ENCODE results near the gene THBS3.
"Not testable (repeated sequence)": the region's sequence is repeated elsewhere in the genome, so short reads cannot be mapped to it uniquely, and the experiment has no call there.

Gene THBS3

DNA sequence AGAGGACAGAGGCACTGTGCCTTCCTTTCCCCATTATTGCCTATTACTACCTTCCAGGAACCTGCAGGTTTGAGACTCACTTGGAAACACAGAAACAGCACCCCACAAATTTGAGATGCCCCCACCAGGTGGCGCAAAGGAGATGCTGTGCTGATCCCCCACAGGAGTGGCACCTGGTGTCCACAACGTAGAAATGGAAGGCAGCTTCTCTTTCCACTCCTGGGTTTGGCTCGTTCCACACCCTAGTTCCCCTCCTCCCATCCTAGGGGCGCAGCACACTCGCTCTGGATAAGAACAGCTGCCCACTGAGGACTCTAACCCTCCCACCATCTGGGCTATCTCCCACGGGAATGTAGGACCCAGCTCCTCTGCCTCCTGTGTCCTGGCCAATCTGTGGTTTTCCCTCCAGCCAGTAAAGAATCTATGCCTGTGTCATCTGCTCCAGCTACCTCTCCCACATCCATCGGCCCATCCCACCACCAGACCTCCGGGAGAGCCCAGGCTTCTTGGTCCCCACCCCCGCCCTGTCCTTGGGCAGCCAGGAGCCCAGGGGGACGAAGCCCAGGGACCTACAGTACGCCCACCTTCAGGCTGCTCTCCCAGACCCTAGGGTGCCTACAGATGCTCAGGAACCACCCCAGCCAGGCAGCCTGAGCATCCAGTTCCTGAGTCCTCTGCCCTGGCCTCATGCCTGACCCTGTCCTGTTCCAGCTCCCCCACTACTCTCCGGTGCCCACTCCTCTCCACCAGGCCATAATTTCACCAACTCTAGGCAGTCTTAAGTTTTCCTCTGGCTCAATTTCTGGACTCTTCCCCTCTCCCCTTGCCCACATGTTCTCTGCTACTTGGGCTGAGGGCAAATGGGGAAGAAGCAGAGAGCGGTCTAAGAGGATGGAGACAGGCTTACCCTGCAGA is 549 bp downstream of the THBS3 start:
- peak; percentile 91 for DNase-seq

GRCh38 chr1:155205969-155206593 is 1.6 kb downstream of the THBS3 start:
- DNase-seq: no peak

DNA sequence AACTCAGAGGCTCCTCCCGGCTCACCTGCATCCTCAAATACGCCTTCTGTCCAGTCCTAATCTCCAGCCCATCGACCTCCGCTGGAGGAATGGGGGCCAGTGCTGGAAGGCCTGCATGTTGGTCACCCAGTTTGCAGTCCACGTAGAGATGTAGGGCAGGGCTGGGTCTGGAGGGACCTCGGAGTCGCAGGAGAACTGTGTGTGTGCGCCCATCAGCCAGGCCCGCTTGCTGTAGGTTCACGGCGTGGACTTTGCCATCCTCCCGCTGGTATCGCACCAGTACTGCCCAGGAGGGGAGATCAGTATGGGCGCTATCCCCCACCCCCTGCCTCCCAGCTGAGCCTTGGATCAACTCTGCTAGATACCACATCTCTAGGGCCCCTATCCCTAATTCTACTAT is 2.7 kb downstream of the THBS3 start:
- no peak for DNase-seq

DNA sequence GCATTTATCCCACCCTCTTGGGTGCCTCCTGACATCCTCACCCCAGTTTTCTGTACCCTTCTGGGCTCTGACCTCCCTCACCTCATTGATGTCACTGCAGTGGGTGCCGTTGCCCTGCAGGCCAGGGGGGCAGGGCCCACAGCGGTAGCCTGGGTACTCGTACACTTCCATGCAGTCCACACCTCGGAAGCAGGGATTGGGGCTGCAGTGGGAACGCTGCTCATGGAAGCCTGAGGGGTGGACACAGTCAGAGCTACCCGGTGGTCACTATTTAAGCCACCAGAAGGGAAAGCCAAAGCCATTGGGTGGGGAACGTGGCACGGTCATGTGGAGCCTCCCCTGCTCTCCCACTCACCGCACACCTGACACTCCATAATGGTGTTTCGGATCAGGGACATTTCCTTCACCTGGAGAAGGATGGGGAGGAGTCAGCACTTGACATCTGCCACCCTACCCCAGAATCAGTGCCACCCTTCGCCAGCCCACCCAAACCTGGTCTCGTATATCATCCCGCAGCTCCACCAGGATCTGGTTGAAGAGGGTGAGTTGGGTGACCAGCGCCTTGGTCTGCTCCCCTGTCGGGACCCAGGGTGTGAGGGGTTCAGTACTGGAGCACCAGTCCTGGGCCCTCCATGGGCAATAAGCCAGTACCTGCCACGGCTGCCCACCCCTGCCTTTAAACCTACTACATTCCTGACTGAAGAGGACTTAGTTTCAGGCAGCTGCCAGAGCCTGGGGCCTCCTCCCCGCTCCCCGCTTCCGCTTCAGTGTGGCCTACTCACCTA is 4.8 kb downstream of the THBS3 start:
- DNase-seq: no peak

DNA sequence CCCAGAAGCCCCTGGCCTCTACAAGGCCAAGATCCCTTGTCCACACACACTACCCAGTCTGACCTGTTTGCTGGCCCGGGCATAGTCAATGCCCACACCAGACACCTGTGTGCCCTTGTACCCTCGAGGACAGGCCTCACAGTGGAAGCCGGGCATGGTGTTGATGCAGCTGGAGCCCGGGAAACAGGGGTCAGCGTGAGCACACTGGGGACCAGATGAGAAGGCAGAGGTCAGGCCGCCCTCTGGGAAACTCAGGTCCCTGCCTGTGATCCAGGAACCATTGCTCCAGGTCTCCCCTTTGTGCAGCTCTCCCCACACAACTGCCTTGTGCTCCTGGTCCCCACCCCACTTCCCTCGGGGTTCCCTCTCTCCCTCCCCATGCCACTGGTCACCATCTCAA is 5.5 kb downstream of the THBS3 start:
- DNase-seq: no peak

DNA sequence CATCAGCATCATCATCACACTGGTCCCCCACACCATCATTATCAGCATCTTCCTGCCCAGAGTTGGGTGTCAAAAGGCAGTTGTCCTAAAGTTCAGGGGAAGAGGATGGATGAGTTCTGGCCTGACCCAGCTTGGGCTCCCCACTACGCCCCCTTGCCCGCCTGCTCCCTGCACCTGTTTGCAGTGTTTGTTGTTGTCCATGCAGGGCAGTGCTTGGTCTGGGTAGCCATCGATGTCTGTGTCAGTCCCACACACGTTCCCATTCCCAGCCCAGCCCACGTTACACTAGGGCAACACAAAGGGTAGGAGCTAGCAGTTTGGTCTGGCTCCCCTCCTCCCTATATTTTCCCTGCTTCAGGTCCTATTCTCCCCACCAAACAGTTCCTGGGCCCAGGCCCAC is 6.8 kb downstream of the THBS3 start:
- no peak for DNase-seq

DNA sequence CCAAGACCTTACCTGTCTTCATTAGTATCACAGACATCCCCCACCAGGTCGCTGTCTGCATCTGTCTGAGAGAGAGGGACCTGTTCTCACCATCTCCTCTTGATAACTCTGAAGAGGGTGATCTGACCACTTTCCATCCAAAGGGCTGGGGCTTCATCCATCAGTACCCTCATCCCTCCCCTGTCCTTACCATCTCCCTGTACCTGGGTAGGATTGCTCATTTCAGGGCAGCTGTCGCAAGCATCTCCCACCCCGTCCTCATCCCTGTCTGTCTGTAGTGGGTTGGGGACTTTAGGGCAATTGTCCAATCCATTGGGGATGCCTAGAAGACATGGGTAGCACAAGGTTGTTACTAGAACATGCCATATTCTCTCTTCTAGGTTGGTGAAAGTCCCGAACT is 7.9 kb downstream of the THBS3 start:
- no peak for DNase-seq

- DNase-seq: no peak
These were observed 9.2 kb downstream of the THBS3 start for GRCh38 chr1:155198547-155198906.

DNA sequence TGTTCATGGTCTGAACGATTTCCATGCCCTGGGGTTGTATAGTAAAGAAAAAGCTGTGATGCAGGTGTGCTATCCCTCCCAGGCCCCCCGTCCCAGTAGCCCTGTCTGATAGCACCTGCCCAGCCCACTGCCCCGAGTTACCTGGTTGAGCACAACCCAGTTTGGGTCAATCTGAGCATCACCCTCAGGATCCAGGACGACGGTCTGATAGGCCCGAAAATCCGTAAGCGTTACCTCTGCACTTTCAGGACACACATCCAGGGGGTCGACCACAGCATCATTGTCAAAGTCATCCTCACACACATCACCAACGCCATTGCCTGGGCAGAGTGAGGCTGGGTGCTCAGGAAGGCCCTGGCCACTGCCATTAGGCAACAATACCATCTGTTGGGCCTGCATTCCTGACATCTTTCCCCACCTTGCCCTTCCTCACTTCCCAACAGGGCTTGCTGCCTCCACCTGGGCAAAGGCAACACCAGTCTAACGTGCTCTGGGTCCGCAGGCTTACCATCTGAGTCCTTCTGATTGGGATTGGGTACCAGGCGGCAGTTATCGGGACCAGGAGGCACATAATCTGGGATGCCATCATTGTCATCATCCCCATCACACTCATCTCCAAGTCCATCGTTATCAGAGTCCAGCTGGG is 9.7 kb downstream of the THBS3 start:
- DNase-seq: no peak

DNA sequence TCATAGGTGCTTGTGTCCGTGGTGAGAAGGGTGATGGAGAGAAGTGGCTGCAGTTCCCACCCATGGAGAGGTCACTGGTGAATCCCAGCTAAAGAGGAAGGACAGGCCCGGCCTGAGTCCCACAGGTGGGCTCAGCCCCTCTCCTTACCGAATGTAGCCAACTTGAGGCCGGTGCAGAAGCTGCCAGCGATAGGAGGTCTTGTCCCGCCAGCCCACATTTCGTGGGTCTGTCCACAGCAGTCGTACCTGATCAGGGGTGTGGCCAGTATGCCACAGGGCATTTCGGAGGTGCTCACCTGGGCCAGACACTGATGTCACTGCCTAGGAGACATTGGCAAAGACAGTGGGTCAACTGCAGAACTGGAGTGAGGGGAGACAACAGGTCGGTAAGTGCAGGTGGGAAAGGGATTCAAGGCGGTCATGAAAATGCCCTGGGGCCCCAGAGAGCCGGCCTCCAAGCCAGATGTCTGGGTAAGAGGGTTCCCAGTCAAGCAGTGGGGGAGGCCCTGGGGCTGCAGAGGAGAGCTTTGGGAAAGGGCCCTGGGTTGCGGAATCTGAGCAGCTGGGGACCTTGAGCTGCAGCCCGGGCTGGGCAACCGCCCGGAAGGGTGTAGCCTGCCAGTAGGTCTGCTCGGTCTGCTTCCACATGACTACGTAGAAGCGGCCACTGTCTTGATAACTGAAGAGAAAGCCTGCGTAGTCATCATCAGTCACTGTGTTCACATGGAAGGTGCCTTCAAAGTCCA is 10.6 kb downstream of the THBS3 start:
- no peak for DNase-seq

- DNase-seq: no peak
These were observed 11.4 kb downstream of the THBS3 start for GRCh38 chr1:155196103-155196892.

DNA sequence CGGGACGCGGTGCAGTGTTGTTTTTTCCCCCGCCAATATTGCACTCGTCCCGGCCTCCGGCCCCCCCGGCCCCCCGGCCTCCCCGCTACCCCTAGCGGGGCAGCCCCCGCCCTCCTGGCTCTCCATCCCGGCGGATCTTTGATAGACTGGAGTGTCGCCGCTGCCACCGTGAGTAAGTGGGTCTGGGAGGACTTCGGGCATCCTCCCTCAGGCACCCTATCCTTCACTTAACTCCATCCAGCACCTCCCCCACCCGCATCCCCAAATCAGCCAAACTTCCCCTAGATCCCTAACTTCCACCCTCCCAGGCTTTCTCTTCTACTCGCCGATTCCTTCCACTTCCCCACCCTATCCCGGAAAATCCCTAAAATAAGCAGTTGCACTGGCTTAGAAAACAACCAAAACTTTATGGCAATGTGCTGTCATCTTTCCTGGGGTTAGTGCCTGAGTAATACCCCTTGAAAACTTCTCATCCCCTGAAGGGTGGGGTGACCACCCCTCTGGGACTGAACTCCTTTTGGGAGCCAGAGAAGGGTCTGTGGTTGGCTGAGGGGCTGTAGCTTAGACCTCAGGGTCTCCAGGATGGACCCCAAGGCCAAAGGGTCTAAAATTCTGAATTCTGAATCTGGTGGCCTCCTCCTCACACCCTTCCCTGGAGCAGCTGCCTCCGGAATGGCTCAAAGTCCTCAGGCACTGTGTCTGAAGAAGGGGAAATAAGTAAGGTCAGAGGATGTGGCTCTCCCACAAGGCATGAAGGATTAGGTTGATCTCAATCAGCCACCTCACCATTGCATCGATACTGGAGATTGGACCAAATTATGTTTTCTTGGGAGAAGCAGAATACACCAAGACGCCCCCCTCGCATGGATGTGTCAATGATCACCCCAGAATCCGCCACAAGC is 12.2 kb downstream of the THBS3 start:
- no peak for DNase-seq

DNA sequence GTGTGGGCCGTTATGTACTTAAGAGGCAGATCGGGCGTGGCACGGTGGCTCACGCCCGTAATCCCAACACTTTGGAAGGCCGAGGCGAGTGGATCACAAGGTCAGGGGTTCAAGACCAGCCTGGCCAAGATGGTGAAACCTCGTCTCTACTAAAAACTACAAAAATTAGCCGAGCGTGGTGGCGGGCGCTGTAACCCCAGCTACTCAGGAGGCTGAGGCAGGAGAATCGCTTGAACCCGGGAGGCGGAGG is 13.8 kb downstream of the THBS3 start:
- DNase-seq: not testable (repeated sequence)

- peak; percentile 83 for DNase-seq
These were observed 14.3 kb downstream of the THBS3 start for GRCh38 chr1:155193275-155193990.

DNA sequence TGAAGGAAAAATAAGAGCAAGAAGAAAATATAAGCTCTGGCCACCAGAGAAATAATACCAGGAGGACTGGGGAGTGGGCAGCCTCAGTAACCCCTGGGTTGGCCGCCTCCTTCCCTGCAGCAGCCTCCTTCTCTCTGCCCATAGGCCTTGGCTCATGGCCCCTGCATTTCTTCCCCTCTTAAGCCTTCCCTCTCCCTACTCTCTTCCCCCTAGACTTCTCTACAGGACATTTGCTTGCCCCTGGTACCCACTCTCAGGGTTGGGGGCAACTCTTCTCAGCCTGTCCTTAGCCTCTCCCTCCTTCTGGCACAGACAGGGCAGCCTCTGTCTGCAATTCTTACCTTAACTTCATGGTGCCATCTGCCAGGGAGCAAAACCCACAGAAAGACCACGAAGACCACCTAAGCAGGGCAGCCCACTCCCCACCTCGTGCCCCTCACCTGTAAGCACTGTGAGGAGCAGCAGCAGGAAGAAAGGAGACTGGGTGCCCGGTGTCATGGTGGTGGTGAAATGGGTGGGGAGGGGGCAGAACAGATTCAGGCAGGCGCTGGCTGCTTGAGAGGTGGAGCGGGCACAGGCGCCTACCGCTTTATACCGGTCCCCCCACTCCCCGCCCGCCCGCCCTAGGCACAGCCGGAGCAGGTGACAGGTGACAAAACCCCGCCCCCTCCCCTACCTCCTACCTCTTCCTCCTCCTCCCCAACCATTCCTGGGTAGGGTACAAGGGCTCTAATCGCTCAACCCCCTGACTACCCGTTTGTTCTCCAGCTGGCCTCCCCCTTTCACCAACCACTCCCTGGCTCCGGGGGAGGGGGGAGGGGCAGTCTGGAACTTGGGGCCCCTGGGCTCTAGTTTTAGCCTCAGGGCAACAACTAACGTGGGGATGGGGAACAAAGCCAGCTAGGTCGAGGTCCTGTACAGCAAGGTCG is 15.1 kb downstream of the THBS3 start:
- DNase-seq: no peak

DNA sequence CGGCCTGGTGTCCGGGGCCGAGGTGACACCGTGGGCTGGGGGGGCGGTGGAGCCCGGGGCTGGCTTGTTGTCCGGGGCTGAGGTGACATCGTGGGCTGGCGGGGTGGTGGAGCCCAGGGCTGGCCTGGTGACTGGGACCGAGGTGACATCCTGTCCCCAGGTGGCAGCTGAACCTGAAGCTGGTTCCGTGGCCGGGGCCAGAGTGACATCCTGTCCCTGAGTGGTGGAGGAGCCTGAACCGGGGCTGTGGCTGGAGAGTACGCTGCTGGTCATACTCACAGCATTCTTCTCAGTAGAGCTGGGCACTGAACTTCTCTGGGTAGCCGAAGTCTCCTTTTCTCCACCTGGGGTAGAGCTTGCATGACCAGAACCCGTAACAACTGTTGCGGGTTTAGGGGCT is 15.8 kb downstream of the THBS3 start:
- DNase-seq: no peak

DNA sequence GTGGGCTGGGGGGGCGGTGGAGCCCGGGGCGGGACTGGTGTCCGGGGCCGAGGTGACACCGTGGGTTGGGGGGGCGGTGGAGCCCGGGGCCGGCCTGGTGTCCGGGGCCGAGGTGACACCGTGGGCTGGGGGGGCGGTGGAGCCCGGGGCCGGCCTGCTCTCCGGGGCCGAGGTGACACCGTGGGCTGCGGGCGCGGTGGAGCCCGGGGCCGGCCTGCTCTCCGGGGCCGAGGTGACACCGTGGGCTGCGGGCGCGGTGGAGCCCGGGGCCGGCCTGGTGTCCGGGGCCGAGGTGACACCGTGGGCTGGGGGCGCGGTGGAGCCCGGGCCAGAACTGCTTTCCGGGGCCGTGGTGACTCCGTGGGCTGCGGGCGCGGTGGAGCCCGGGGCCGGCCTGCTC is 17.8 kb downstream of the THBS3 start:
- not testable (repeated sequence) for DNase-seq

DNA sequence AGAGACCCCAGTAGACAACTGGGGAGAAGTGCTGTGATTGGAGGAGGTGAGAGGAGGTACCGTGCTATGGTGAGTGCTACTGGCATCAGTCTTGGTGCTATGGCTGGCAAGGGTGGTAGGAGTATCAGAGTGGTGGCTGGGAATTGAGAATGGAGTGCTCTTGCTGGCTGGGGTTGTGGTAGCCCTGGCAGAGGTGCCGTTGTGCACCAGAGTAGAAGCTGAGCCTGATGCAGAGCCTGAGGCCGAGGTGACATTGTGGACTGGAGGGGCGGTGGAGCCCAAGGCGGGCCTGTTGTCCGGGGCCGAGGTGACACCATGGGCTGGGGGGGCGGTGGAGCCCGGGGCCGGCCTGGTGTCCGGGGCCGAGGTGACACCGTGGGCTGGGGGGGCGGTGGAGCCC is 19.4 kb downstream of the THBS3 start:
- DNase-seq: no peak

GRCh38 chr1:155187456-155187891 is 20.2 kb downstream of the THBS3 start:
- DNase-seq: no peak
